OCI-LY7 (cell line): Measurements from ENCODE around the gene WDR44. TPM values are rescaled to one million over a fixed set of nuclear protein-coding genes. Genes with fewer than 3 reads are reported as not detected.

Source experiments
- BruUV-seq: library from RNA; stranded (reverse); fragments of 400-500 nt; replicated peaks from 2 replicates; lab custom pipeline; 2021; lab: Mats Ljungman, UMichigan
- CTCF ChIA-PET: fragments of 300-600 bp; sonication (Branson Sonifier 250); formaldehyde crosslinking; loops from one replicate; lab custom pipeline; 2022; ENCODE audit warnings: antibody characterized with exemption; ENCODE audit not compliant: unreplicated experiment; lab: Charles Lee
- POLR2A ChIA-PET: fragments of 300-600 bp; sonication (Branson Sonifier 250); formaldehyde crosslinking; loops from one replicate; lab custom pipeline; 2022; ENCODE audit warnings: antibody characterized with exemption; lab: Charles Lee
- DNase-seq: peaks from one replicate; pipeline ENCODE4 v3.0.0-alpha.2; 2015; ENCODE audit warnings: low spot score
- H2AFZ ChIP-seq: fragments of 200-600 bp; sonication (generic), shearing (Covaris generic); 2 replicates; pipeline ENCODE4 v1.6.1; 2014; ENCODE audit warnings: mild to moderate bottlenecking, antibody characterized with exemption, low read length, moderate library complexity
- H3K27ac ChIP-seq: fragments of 200-600 bp; sonication (generic); 2 replicates; pipeline ENCODE4 v1.5.1; 2014; ENCODE audit warnings: mixed run types, low read depth, mild to moderate bottlenecking, moderate library complexity, low read length, inconsistent platforms; ENCODE audit not compliant: poor library complexity, severe bottlenecking
- H3K36me3 ChIP-seq: fragments of 200-600 bp; sonication (generic); 2 replicates; pipeline ENCODE4 v1.6.1; 2014; ENCODE audit warnings: mild to moderate bottlenecking, antibody characterized with exemption, low read length, moderate library complexity, mixed read lengths; ENCODE audit not compliant: insufficient read depth
- H3K4me1 ChIP-seq: fragments of 200-600 bp; sonication (generic); 2 replicates; pipeline ENCODE4 v1.5.1; 2014; ENCODE audit warnings: mild to moderate bottlenecking, low read length; ENCODE audit not compliant: insufficient read depth, poor library complexity, severe bottlenecking
- H3K4me2 ChIP-seq: fragments of 200-600 bp; sonication (generic); 2 replicates; pipeline ENCODE4 v1.6.1; 2014; ENCODE audit warnings: mild to moderate bottlenecking, low read length
- H3K4me3 ChIP-seq: fragments of 200-600 bp; sonication (generic); 2 replicates; pipeline ENCODE4 v1.5.1; 2014; ENCODE audit warnings: mild to moderate bottlenecking, low read depth, low read length; ENCODE audit not compliant: poor library complexity, severe bottlenecking
- H3K79me2 ChIP-seq: fragments of 200-600 bp; sonication (generic); 2 replicates; pipeline ENCODE4 v1.6.1; 2016; ENCODE audit warnings: low read depth, mild to moderate bottlenecking, low read length, moderate library complexity, mixed read lengths; ENCODE audit not compliant: insufficient read depth
- H3K9me2 ChIP-seq: fragments of 200-600 bp; sonication (generic); 2 replicates; pipeline ENCODE4 v1.6.1; 2016; ENCODE audit warnings: mild to moderate bottlenecking, low read length, mixed read lengths; ENCODE audit not compliant: insufficient read depth
- H3K9me3 ChIP-seq: fragments of 200-600 bp; sonication (generic); 2 replicates; pipeline ENCODE4 v1.6.1; 2014; ENCODE audit warnings: mild to moderate bottlenecking, mixed run types, low read length, mixed read lengths
- H4K20me1 ChIP-seq: fragments of 200-600 bp; sonication (generic); 2 replicates; pipeline ENCODE4 v1.6.1; 2014; ENCODE audit warnings: mild to moderate bottlenecking, antibody characterized with exemption, low read length, moderate library complexity, mixed read lengths; ENCODE audit not compliant: insufficient read depth
- CTCF ChIP-seq: fragments of 200-600 bp; sonication (generic); conservative IDR thresholded peaks from 2 replicates; pipeline ENCODE4 v1.5.1; 2014; ENCODE audit warnings: mild to moderate bottlenecking, antibody characterized with exemption, low read length, moderate library complexity, mixed read lengths
- EZH2phosphoT487 ChIP-seq: fragments of 200-600 bp; sonication (generic); IDR thresholded peaks from 2 replicates; pipeline ENCODE4 v1.6.1; 2018; ENCODE audit warnings: low read depth, borderline replicate concordance, mild to moderate bottlenecking, mixed run types, antibody characterized with exemption, low read length, moderate library complexity, mixed read lengths
- intact Hi-C: fragments of 100-400 bp; cut with micrococcal nuclease; formaldehyde crosslinking; loops from one replicate; pipeline ENCODE4 v1.10.0; 2022; ENCODE audit not compliant: unreplicated experiment
- total RNA-seq, 2 experiments: library from RNA; depleted of rRNA in 1 of 2; stranded (reverse); fragments of >200 nt in 1 of 2; shearing (Covaris generic) in 1 of 2; gene quantifications; 2 replicates each; pipeline ENCODE4 v1.2.3, GENCODE V29; 2014 to 2022

The WDR44 gene
- total RNA-seq, 2 experiments from 2014 or later: 9.3 to 9.9 TPM

- POLR2A ChIA-PET: no interaction called here
- no peak overlapping the region for H2AFZ ChIP-seq
- DNase-seq: no peak
Observed at GRCh38 chrX:118437283-118437682, 91.4 kb downstream of the WDR44 start.

GRCh38 chrX:118448273-118448783 is 102.4 kb downstream of the WDR44 start:
- Histone ChIP-seq H3K27ac (no peak overlapping the region), H4K20me1 (no peaks in the 10 kb centered on the region), H3K4me1 (no peaks in the 10 kb centered on the region), H3K9me3 (no peaks in the 10 kb centered on the region), H3K9me2 (no peaks in the 10 kb centered on the region), H3K36me3 (peaks cover 10% of the 10 kb centered on the region), H3K79me2 (no peaks in the 10 kb centered on the region), H2AFZ (no peak overlapping the region), H3K4me3 (no peak overlapping the region), H3K4me2 (no peak overlapping the region)
- ChIA-PET POLR2A (no interaction called here), CTCF (no interaction called here)
- BruUV-seq: no TSS peak
- TF ChIP-seq CTCF: no peak
- no peak for TF ChIP-seq EZH2phosphoT487
- intact Hi-C loops: no loop called here
- DNase-seq: no peak

More at GRCh38 chrX:118437283-118437682, 91.4 kb downstream of the WDR44 start:
- CTCF ChIA-PET: no interaction called here
- Histone ChIP-seq H3K9me3 (no peaks in the 10 kb centered on the region), H3K79me2 (no peaks in the 10 kb centered on the region), H3K36me3 (peaks cover 12% of the 10 kb centered on the region), H3K4me2 (no peak overlapping the region), H3K27ac (no peak overlapping the region), H4K20me1 (no peaks in the 10 kb centered on the region), H3K9me2 (no peaks in the 10 kb centered on the region), H3K4me3 (no peak overlapping the region), H3K4me1 (no peaks in the 10 kb centered on the region)
- TF ChIP-seq EZH2phosphoT487: no peak
- TF ChIP-seq CTCF: no peak
- intact Hi-C loops: no loop called here
- BruUV-seq: no TSS peak

GRCh38 chrX:118455013-118455412 is 109.1 kb downstream of the WDR44 start:
- intact Hi-C loops: no loop called here
- Histone ChIP-seq H3K27ac (no peak overlapping the region), H3K9me3 (no peaks in the 10 kb centered on the region), H4K20me1 (no peaks in the 10 kb centered on the region), H3K9me2 (no peaks in the 10 kb centered on the region), H3K4me3 (no peak overlapping the region), H3K36me3 (no peaks in the 10 kb centered on the region), H3K4me2 (no peak overlapping the region), H2AFZ (no peak overlapping the region), H3K4me1 (no peaks in the 10 kb centered on the region), H3K79me2 (no peaks in the 10 kb centered on the region)
- BruUV-seq: no TSS peak
- TF ChIP-seq EZH2phosphoT487: no peak
- no peak for TF ChIP-seq CTCF
- DNase-seq: no peak
- ChIA-PET CTCF (no interaction called here), POLR2A (no interaction called here)
